ENCODE results near the gene MAP2K2.
A peak's percentile ranks its signal among the peaks of the same experiment; 100 is the strongest.

The MAP2K2 gene

GRCh38 chr19:4063369-4064148 is 60.4 kb downstream of the MAP2K2 start (continued):
- no peak for TF ChIP-seq ZNF544 (tag by site-specific recombination; IDR thresholded peaks at IDR 0.05)
- no peak for TF ChIP-seq ZNF600 (tag by site-specific recombination; IDR thresholded peaks at IDR 0.05)
- TF ChIP-seq ZNF121 (tag by site-specific recombination; IDR thresholded peaks at IDR 0.05) = no peak
- TF ChIP-seq ZNF555 (tag by site-specific recombination; conservative IDR thresholded peaks at IDR 0.05) = no peak
- TF ChIP-seq ZXDB (tag by site-specific recombination; IDR thresholded peaks at IDR 0.05) = no peak
- no peak for TF ChIP-seq PRDM1 (tag by site-specific recombination; IDR thresholded peaks at IDR 0.05)
- TF ChIP-seq, protein P1, sequence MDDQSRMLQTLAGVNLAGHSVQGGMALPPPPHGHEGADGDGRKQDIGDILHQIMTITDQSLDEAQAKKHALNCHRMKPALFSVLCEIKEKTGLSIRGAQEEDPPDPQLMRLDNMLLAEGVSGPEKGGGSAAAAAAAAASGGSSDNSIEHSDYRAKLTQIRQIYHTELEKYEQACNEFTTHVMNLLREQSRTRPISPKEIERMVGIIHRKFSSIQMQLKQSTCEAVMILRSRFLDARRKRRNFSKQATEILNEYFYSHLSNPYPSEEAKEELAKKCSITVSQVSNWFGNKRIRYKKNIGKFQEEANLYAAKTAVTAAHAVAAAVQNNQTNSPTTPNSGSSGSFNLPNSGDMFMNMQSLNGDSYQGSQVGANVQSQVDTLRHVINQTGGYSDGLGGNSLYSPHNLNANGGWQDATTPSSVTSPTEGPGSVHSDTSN (CRISPR knock-in tag; IDR thresholded peaks at IDR 0.05) = peak; percentile 33; the same call in 1 of the 2 replicates
- TF ChIP-seq, protein P2, sequence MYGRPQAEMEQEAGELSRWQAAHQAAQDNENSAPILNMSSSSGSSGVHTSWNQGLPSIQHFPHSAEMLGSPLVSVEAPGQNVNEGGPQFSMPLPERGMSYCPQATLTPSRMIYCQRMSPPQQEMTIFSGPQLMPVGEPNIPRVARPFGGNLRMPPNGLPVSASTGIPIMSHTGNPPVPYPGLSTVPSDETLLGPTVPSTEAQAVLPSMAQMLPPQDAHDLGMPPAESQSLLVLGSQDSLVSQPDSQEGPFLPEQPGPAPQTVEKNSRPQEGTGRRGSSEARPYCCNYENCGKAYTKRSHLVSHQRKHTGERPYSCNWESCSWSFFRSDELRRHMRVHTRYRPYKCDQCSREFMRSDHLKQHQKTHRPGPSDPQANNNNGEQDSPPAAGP (tag by site-specific recombination; IDR thresholded peaks at IDR 0.05) = no peak
- TF ChIP-seq ZNF23 (tag by site-specific recombination; IDR thresholded peaks at IDR 0.05; ENCODE audit: borderline replicate concordance) = no peak

DNA sequence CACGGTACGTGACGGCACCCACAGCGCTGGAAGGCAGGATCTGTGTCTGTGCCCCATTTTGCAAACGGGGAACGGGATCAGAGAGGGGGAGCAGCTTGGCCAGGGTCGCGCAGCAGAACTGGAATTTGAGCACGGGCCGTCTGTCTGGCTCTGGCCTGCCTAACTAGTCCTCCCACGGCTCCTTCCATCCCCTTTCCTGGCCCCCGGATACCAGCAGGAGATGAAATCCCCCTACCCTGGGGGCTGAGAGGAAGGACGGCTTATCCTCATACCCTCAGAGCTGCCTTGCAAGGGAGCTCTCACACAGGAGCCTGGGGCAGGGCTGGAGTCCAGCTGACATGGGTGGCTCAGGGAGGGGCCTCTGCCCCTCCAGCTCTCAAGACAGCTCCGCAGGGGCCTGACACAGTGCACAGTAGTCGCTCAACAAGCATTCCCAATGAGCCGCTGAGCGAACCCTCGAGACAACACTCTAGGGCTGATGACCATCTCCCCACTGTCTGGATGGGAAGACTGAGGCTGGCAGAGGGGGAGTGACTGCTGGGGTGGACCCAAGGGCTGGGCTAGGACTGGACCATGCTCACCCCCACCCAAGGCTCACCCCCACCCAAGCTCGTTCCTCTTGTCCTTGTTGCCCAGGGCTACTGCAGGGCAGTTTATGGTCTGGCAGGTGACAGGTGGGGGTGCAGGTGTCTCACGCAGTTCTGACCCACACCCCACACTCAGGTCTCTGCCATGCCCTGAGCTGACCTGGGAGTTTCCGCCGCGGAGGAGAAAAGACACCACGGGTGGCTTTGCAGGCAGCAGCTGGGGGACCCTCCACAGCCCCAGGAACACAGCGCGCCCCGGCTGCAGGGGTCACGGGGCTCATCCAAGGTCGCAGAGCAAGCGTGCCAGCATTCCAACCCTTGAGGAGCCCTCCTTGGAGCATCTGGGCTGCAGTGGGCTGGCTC is 61.2 kb downstream of the MAP2K2 start:
- no peak overlapping the region for H3K4me3 ChIP-seq (ENCODE audit: low read depth, low read length)
- H3K9me3 ChIP-seq (ENCODE audit: control insufficient read depth, insufficient read depth, low read depth, low read length) = no peaks in the 10 kb centered on the region
- H3K36me3 ChIP-seq (ENCODE audit: control insufficient read depth in 2 of 2, insufficient read depth in 1 of 2, low read length in 2 of 2) = peaks cover 0 to 21% of the 10 kb centered on the region in 2 experiments; a peak in 1 of 3 replicates
- no peak overlapping the region; the same call in 1 of the 2 replicates for H3K27ac ChIP-seq (ENCODE audit: extremely low read depth, low read depth, low read length)
- CTCF ChIA-PET = no interaction called here
- 0 out of 2 replicates have a peak, but pooled peaks cover 4% of the 10 kb centered on the region for H3K4me1 ChIP-seq (ENCODE audit: control insufficient read depth, insufficient read depth, low read length)
- POLR2A ChIA-PET = interaction anchor here (0.6 kb wide), 1 partner anchor 18 kb away, joined by 3 read pairs; no protein-coding TSS in a partner anchor
- TF ChIP-seq REPIN1 (tag by site-specific recombination; IDR thresholded peaks at IDR 0.05; ENCODE audit: low read depth) = no peak
- TF ChIP-seq, protein P3, sequence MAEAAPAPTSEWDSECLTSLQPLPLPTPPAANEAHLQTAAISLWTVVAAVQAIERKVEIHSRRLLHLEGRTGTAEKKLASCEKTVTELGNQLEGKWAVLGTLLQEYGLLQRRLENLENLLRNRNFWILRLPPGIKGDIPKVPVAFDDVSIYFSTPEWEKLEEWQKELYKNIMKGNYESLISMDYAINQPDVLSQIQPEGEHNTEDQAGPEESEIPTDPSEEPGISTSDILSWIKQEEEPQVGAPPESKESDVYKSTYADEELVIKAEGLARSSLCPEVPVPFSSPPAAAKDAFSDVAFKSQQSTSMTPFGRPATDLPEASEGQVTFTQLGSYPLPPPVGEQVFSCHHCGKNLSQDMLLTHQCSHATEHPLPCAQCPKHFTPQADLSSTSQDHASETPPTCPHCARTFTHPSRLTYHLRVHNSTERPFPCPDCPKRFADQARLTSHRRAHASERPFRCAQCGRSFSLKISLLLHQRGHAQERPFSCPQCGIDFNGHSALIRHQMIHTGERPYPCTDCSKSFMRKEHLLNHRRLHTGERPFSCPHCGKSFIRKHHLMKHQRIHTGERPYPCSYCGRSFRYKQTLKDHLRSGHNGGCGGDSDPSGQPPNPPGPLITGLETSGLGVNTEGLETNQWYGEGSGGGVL (tag by site-specific recombination; IDR thresholded peaks at IDR 0.05) = no peak
- TF ChIP-seq ZNF114 (tag by site-specific recombination; IDR thresholded peaks at IDR 0.05) = no peak
- peak; percentile 48; the same call in 1 of the 2 replicates for TF ChIP-seq ZEB2 (tag by site-specific recombination; IDR thresholded peaks at IDR 0.05)
- TF ChIP-seq KLF8 (tag by site-specific recombination; IDR thresholded peaks at IDR 0.05) = peak; percentile 38; the same call in 1 of the 2 replicates
- no peak for TF ChIP-seq ZNF843 (tag by site-specific recombination; IDR thresholded peaks at IDR 0.05)
- no peak for TF ChIP-seq ZNF660 (tag by site-specific recombination; IDR thresholded peaks at IDR 0.05)
- TF ChIP-seq ZFP3 (tag by site-specific recombination; IDR thresholded peaks at IDR 0.05; ENCODE audit: low read depth) = no peak
- TF ChIP-seq EGR2 (tag by site-specific recombination; IDR thresholded peaks at IDR 0.05; ENCODE audit: low read depth) = no peak
- 0 out of 2 replicates have a peak, but pooled peaks have one; percentile 22 for TF ChIP-seq GLIS2 (tag by site-specific recombination; IDR thresholded peaks at IDR 0.05)
- no peak for TF ChIP-seq TRIM28 (IDR thresholded peaks at IDR 0.05; ENCODE audit: borderline replicate concordance, low read length)
- peak; percentile 83; the same call in 1 of the 2 replicates for TF ChIP-seq BCL11B (tag by site-specific recombination; IDR thresholded peaks at IDR 0.05; ENCODE audit: low read depth)
- no peak for TF ChIP-seq ZNF23 (tag by site-specific recombination; IDR thresholded peaks at IDR 0.05; ENCODE audit: borderline replicate concordance)
- TF ChIP-seq ZNF292 (tag by site-specific recombination; IDR thresholded peaks at IDR 0.05; ENCODE audit: borderline replicate concordance, low read depth) = no peak
- no peak for TF ChIP-seq ZNF664 (tag by site-specific recombination; IDR thresholded peaks at IDR 0.05)
- TF ChIP-seq HIC1 (tag by site-specific recombination; IDR thresholded peaks at IDR 0.05) = 0 out of 2 replicates have a peak, but pooled peaks have one; percentile 39
- TF ChIP-seq ZNF555 (tag by site-specific recombination; conservative IDR thresholded peaks at IDR 0.05) = no peak
- TF ChIP-seq, protein P2 (tag by site-specific recombination; IDR thresholded peaks at IDR 0.05) = peak; percentile 45; the same call in 1 of the 2 replicates
- TF ChIP-seq OSR2 (tag by site-specific recombination; IDR thresholded peaks at IDR 0.05) = no peak
- TF ChIP-seq ZNF548 (tag by site-specific recombination; IDR thresholded peaks at IDR 0.05) = no peak
- TF ChIP-seq FEZF1 (tag by site-specific recombination; IDR thresholded peaks at IDR 0.05) = no peak

Measured in HEK293 (cell line).